ENCODE data around the gene TMEM61.

TMEM61 gene

GRCh38 chr1:55040083-55040932 lies 59.9 kb downstream of the TMEM61 start:
- Mint-ChIP-seq H3K4me3 (no peak overlapping the region), H3K27ac (no peak overlapping the region), H3K27me3 (peaks cover 56% of the 10 kb centered on the region), H3K9me3 (no peaks in the 10 kb centered on the region), H3K36me3 (ENCODE audit: low read depth) (no peaks in the 10 kb centered on the region), H3K4me1 (peaks cover 8% of the 10 kb centered on the region)
- no peak for DNase-seq
- no peak for ATAC-seq

GRCh38 chr1:55040933-55041494 lies 60.6 kb downstream of the TMEM61 start:
- Mint-ChIP-seq H3K27me3 (peaks cover 52% of the 10 kb centered on the region), H3K36me3 (ENCODE audit: low read depth) (no peaks in the 10 kb centered on the region), H3K4me3 (no peak overlapping the region), H3K9me3 (no peaks in the 10 kb centered on the region), H3K4me1 (peaks cover 8% of the 10 kb centered on the region), H3K27ac (no peak overlapping the region)
- ATAC-seq (peak; percentile 72), DNase-seq (no peak)

- no peaks in the 10 kb centered on the region for H3K9me3 Mint-ChIP-seq
Observed at GRCh38 chr1:55041613-55042012, 61.2 kb downstream of the TMEM61 start.

More at GRCh38 chr1:55041613-55042012, 61.2 kb downstream of the TMEM61 start:
- DNase-seq: no peak
- Mint-ChIP-seq H3K4me1 (peaks cover 8% of the 10 kb centered on the region), H3K27ac (no peak overlapping the region), H3K27me3 (peaks cover 47% of the 10 kb centered on the region), H3K4me3 (no peak overlapping the region), H3K36me3 (ENCODE audit: low read depth) (no peaks in the 10 kb centered on the region)
- ATAC-seq: no peak

All from activated naive CD8-positive, alpha-beta T cell treated with anti-CD3 and anti-CD28 coated beads, Interleukin-2, amount 50 U/mL, for 24 hours (primary cell).